Hematopoietic multipotent progenitor cell (in vitro differentiated cells): Measurements from ENCODE around the gene CSNK2B. TPM values are rescaled to one million over a fixed set of nuclear protein-coding genes. Genes with fewer than 3 reads are reported as not detected.

Experiments used
- DNase-seq, 3 donors: peaks; one replicate each; pipeline ENCODE4 v3.0.0-alpha.2; 2011 to 2015; ENCODE audit warnings: low read depth in 2 of 3, low spot score in 2 of 3
- total RNA-seq: library from RNA; depleted of rRNA; stranded (reverse); fragments of >200 nt; gene quantifications from one replicate; pipeline ENCODE4 v1.2.3, GENCODE V29; 2012

CSNK2B gene
- total RNA-seq, 1 donor, result 232 TPM

GRCh38 chr6:31636698-31637596, 28.9 kb upstream of the CSNK2B start:
- no peak for DNase-seq

- no peak for DNase-seq
Observed at GRCh38 chr6:31639043-31639442, 26.8 kb upstream of the CSNK2B start.

- DNase-seq, result no peak
Observed at GRCh38 chr6:31639449-31639861, 26.4 kb upstream of the CSNK2B start.

GRCh38 chr6:31640612-31641011, 25.3 kb upstream of the CSNK2B start:
- no peak for DNase-seq

GRCh38 chr6:31641370-31641769, 24.5 kb upstream of the CSNK2B start:
- DNase-seq, result no peak

GRCh38 chr6:31642798-31643570, 22.9 kb upstream of the CSNK2B start:
- DNase-seq, result no peak

GRCh38 chr6:31643818-31644454, 21.9 kb upstream of the CSNK2B start:
- no peak for DNase-seq

- no peak for DNase-seq
Observed at GRCh38 chr6:31645325-31645724, 20.6 kb upstream of the CSNK2B start.

GRCh38 chr6:31651602-31652191, 14.2 kb upstream of the CSNK2B start:
- no peak for DNase-seq

- peak in 1 of 3 donors; percentile 98 for DNase-seq
Observed at GRCh38 chr6:31652925-31653724, 12.8 kb upstream of the CSNK2B start.

- no peak for DNase-seq
Observed at GRCh38 chr6:31654574-31655348, 11.1 kb upstream of the CSNK2B start.

- no peak for DNase-seq
Observed at GRCh38 chr6:31655349-31656237, 10.3 kb upstream of the CSNK2B start, which contains the start of gene APOM. APOM (plus strand) TSS chr6:31655894; CDS start chr6:31655967, 73 bp downstream.

- no peak for DNase-seq
Observed at GRCh38 chr6:31657406-31658157, 8.3 kb upstream of the CSNK2B start.

GRCh38 chr6:31658158-31658688, 7.7 kb upstream of the CSNK2B start:
- DNase-seq, result no peak

GRCh38 chr6:31658983-31659648, 6.8 kb upstream of the CSNK2B start:
- no peak for DNase-seq

- peak in 2 of 3 donors; percentile 33 to 53 for DNase-seq
Observed at GRCh38 chr6:31659649-31660380, 6.1 kb upstream of the CSNK2B start.
